MCF 10A (cell line): ENCODE results near the gene RGS3. TPM values are rescaled to one million over a fixed set of nuclear protein-coding genes. Genes with fewer than 3 reads are reported as not detected.

Experiments used
- BruUV-seq: library from RNA; stranded (reverse); fragments of 400-500 nt; replicated peaks from 2 replicates; lab custom pipeline; 2021; lab: Mats Ljungman, UMichigan
- CTCF ChIA-PET: fragments of 300-600 bp; sonication (Branson Sonifier 250); formaldehyde crosslinking; extraction: SDS; loops from one replicate; lab custom pipeline; 2021; ENCODE audit warnings: antibody characterized with exemption, inconsistent platforms; lab: Yijun Ruan, JAX
- POLR2A ChIA-PET: fragments of 300-600, 350-650 bp; sonication (Branson Sonifier 250); formaldehyde crosslinking; extraction: SDS; loops from one replicate; lab custom pipeline; 2020; ENCODE audit warnings: antibody characterized with exemption, inconsistent platforms; lab: Yijun Ruan, JAX
- DNase-seq: peaks from one replicate; pipeline ENCODE4 v3.0.0-alpha.2; 2018; ENCODE audit not compliant: unreplicated experiment
- H3K27ac Mint-ChIP-seq: one replicate; pipeline ENCODE4 v1.8.0; 2022; ENCODE audit warnings: mild to moderate bottlenecking, low read depth, mixed read lengths; ENCODE audit not compliant: unreplicated experiment
- H3K27me3 Mint-ChIP-seq: one replicate; pipeline ENCODE4 v1.8.0; 2022; ENCODE audit warnings: mixed read lengths; ENCODE audit not compliant: insufficient read depth, unreplicated experiment
- H3K36me3 Mint-ChIP-seq: one replicate; pipeline ENCODE4 v1.8.0; 2022; ENCODE audit warnings: mild to moderate bottlenecking, moderate library complexity, mixed read lengths; ENCODE audit not compliant: insufficient read depth, unreplicated experiment
- H3K4me1 Mint-ChIP-seq: one replicate; pipeline ENCODE4 v1.8.0; 2022; ENCODE audit warnings: mixed read lengths; ENCODE audit not compliant: insufficient read depth, unreplicated experiment
- H3K4me3 Mint-ChIP-seq: one replicate; pipeline ENCODE4 v1.8.0; 2022; ENCODE audit warnings: mild to moderate bottlenecking, moderate library complexity, mixed read lengths; ENCODE audit not compliant: unreplicated experiment
- H3K9me3 Mint-ChIP-seq: one replicate; pipeline ENCODE4 v1.8.0; 2022; ENCODE audit warnings: mixed read lengths; ENCODE audit not compliant: unreplicated experiment
- intact Hi-C: fragments of 100-400 bp; cut with micrococcal nuclease; formaldehyde crosslinking; loops from 2 replicates; pipeline ENCODE4 v1.14.1; 2022
- total RNA-seq: library from RNA; stranded (reverse); gene quantifications from 2 replicates; pipeline ENCODE4 v1.2.3, GENCODE V29; 2022
- TF ChIP-seq, protein P1 (sequence below): fragments of 200-600 bp; IDR thresholded peaks from one replicate; pipeline ENCODE4 v1.8.0; 2022; ENCODE audit warnings: antibody characterized with exemption, mild to moderate bottlenecking; ENCODE audit not compliant: unreplicated experiment

The RGS3 gene
- total RNA-seq, 1 experiment from 2014 or later = 32.1 TPM

DNA sequence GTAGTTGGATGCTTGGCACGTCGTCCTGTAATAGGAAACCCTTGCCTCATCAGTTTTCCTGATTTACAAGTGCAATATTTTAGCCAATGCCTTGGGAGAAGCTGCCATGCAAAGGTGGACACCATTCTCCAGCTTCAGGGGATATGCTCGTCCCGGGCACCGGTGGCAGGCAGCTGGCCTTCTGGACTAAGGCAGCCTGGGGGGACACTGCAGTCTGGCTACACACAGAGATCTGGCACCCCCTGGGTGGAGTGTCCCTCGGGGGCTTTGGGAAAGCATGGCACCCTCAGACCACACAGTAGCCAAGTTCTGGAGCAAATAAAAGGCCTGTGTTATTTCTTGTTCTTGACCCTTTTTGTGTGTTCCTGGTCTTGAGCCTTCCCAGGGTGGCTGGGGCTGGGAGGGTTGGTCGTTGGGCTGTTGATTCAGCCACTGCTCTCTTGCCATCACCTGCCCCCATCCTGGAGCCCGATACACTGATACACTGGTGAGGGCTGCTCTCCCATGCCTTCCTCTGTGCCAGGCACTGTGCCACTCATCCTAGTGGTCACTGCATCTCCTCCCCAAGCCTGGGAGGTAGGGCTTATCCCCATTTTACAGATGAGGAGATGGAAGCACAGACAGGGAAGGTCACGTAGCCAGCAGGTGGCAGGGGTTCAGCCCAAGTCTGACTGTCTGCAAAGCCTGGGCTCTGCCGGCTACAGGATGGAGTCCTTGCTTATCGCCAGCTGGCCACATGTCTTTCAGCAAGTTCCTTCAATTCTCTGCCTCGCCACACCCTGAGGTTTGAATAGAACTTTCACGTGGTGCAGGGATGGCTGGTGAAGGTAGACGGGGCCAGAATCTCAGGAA lies 134.1 kb downstream of the RGS3 start:
- no TSS peak for BruUV-seq
- ChIA-PET POLR2A (no interaction called here), CTCF (interaction anchor here (0.8 to 10.1 kb wide), 2 partner anchors 9 to 59 kb away, joined by 3 to 81 read pairs; no protein-coding TSS in a partner anchor)

DNA sequence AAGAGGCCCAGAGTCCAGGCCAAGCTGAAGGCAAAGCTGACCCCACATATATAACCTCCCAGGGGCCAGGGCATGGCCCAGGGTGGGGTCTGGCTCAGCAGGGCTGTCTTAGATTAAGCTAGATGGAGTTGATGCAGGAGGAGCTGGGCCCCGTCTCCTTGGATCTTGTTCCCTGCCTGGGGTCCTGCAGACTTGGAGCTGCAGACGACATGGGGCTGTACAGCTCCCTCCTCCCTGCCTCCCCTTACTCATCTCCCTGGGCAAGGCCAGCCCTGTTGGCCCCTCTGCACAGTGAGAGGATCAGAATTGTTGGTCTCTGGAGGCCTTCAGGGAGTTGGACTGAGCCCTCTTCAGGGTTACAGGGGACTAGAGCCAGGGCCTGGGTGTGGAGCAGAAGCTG lies 134.9 kb downstream of the RGS3 start:
- intact Hi-C loops = loop anchor here (10.0 kb wide), 1 partner anchor 294 kb away; the partner anchor contains the start of gene RNF183
- H3K36me3 Mint-ChIP-seq = peaks cover 11% of the 10 kb centered on the region
- no peak overlapping the region for H3K27ac Mint-ChIP-seq
- H3K9me3 Mint-ChIP-seq = no peaks in the 10 kb centered on the region
- BruUV-seq = no TSS peak
- no peaks in the 10 kb centered on the region for H3K27me3 Mint-ChIP-seq
- ChIA-PET CTCF (interaction anchor here (0.6 to 10.1 kb wide), 4 partner anchors 24 to 152 kb away, joined by 3 to 81 read pairs (median 4); no protein-coding TSS in a partner anchor), POLR2A (no interaction called here)
- no peak for DNase-seq
- TF ChIP-seq, protein P1, sequence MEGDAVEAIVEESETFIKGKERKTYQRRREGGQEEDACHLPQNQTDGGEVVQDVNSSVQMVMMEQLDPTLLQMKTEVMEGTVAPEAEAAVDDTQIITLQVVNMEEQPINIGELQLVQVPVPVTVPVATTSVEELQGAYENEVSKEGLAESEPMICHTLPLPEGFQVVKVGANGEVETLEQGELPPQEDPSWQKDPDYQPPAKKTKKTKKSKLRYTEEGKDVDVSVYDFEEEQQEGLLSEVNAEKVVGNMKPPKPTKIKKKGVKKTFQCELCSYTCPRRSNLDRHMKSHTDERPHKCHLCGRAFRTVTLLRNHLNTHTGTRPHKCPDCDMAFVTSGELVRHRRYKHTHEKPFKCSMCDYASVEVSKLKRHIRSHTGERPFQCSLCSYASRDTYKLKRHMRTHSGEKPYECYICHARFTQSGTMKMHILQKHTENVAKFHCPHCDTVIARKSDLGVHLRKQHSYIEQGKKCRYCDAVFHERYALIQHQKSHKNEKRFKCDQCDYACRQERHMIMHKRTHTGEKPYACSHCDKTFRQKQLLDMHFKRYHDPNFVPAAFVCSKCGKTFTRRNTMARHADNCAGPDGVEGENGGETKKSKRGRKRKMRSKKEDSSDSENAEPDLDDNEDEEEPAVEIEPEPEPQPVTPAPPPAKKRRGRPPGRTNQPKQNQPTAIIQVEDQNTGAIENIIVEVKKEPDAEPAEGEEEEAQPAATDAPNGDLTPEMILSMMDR = no peak
- no peak overlapping the region for H3K4me3 Mint-ChIP-seq
- peaks cover 14% of the 10 kb centered on the region for H3K4me1 Mint-ChIP-seq

More for the DNA sequence above, 134.1 kb downstream of the RGS3 start:
- peaks cover 11% of the 10 kb centered on the region for H3K36me3 Mint-ChIP-seq
- DNase-seq = no peak
- H3K4me3 Mint-ChIP-seq = no peak overlapping the region
- H3K27ac Mint-ChIP-seq = no peak overlapping the region
- peaks cover 8% of the 10 kb centered on the region for H3K4me1 Mint-ChIP-seq
- intact Hi-C loops = loop anchor here (10.0 kb wide), 1 partner anchor 293 kb away; the partner anchor contains the start of gene RNF183
- H3K27me3 Mint-ChIP-seq = no peaks in the 10 kb centered on the region
- no peaks in the 10 kb centered on the region for H3K9me3 Mint-ChIP-seq
- TF ChIP-seq, protein P1 = no peak

DNA sequence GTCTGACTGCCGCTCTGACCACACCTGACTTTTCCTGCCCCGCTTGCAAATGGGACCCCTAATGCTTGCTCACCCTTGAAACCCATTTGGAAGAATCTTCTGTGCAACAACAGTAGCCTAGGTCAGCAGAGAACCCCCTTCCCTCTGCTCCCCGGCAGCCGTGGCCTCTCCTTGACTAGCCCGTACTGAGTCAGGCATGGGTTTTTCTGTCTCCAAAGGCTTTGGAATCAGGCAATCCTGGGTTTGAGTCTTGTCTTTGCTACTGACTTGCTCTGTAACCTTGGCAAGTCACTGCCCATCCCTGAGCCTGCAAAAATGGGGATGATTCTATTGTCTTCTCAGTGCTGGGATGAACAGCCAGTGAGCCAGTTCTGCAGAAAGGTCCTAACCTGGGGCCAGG lies 135.4 kb downstream of the RGS3 start:
- Mint-ChIP-seq H3K27me3 (no peaks in the 10 kb centered on the region), H3K4me3 (no peak overlapping the region), H3K9me3 (no peaks in the 10 kb centered on the region), H3K36me3 (peaks cover 11% of the 10 kb centered on the region), H3K27ac (no peak overlapping the region), H3K4me1 (peaks cover 16% of the 10 kb centered on the region)
- TF ChIP-seq, protein P1 = no peak
- intact Hi-C loops = loop anchor here (10.0 kb wide), 1 partner anchor 294 kb away; the partner anchor contains the start of gene RNF183
- POLR2A ChIA-PET = no interaction called here
- BruUV-seq = no TSS peak
- DNase-seq = no peak
- CTCF ChIA-PET = interaction anchor here (0.6 to 10.1 kb wide), 4 partner anchors 25 to 152 kb away, joined by 3 to 81 read pairs (median 4); no protein-coding TSS in a partner anchor

DNA sequence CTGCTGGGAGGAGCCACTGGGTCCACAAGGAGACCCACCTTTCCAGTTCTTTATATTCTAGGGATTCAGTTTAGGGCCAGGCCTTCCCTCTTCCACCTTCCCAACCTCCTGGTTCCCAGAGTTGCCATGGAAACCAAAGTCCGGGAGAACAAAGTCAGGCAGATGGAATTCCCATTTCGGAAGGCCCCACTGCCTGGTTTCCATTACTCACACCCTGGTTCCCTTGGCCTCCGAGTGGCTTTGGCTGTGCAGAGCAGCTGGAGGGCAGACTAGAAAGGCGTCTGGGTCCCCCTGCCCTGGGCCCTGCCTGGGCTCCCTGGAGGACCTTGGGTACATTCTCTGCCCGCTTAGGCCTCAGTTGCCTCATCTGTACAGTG lies 136.1 kb downstream of the RGS3 start:
- ChIA-PET CTCF (interaction anchor here (10.1 kb wide), 1 partner anchor 57 kb away, joined by 81 read pairs; no protein-coding TSS in a partner anchor), POLR2A (no interaction called here)
- Mint-ChIP-seq H3K4me1 (peaks cover 16% of the 10 kb centered on the region), H3K9me3 (no peaks in the 10 kb centered on the region), H3K27me3 (no peaks in the 10 kb centered on the region), H3K36me3 (peaks cover 11% of the 10 kb centered on the region), H3K4me3 (no peak overlapping the region), H3K27ac (no peak overlapping the region)
- no peak for DNase-seq
- no TSS peak for BruUV-seq
- intact Hi-C loops = loop anchor here (10.0 kb wide), 1 partner anchor 295 kb away; the partner anchor contains the start of gene RNF183
- TF ChIP-seq, protein P1 = no peak
